H9 (cell line): ENCODE measurements around the gene ZNF655. TPM values are rescaled to one million over a fixed set of nuclear protein-coding genes. Genes with fewer than 3 reads are reported as not detected.

Experiments
- DNase-seq: peaks from one replicate; pipeline ENCODE4 v3.0.0-alpha.2; 2017
- H2AFZ ChIP-seq: one replicate; pipeline ENCODE4 v1.6.1; 2013; ENCODE audit warnings: mild to moderate bottlenecking, low read length, control low read depth, moderate library complexity
- H2AK5ac ChIP-seq: 2 replicates; pipeline ENCODE4 v1.6.1; 2013; ENCODE audit warnings: low read length, control low read depth, mixed read lengths; ENCODE audit not compliant: insufficient read length
- H2BK120ac ChIP-seq: one replicate; pipeline ENCODE4 v1.6.1; 2013; ENCODE audit warnings: low read depth, mild to moderate bottlenecking, low read length, control low read depth, inconsistent platforms; ENCODE audit not compliant: poor library complexity, severe bottlenecking
- H2BK12ac ChIP-seq: 2 replicates; pipeline ENCODE4 v1.6.1; 2013; ENCODE audit warnings: low read length, control low read depth, mixed read lengths, low read depth; ENCODE audit not compliant: insufficient read length
- H2BK15ac ChIP-seq: 2 replicates; pipeline ENCODE4 v1.6.1; 2013; ENCODE audit warnings: low read depth, low read length, control low read depth
- H2BK20ac ChIP-seq: one replicate; pipeline ENCODE4 v1.6.1; 2013; ENCODE audit warnings: low read depth, mild to moderate bottlenecking, low read length, control low read depth, inconsistent platforms; ENCODE audit not compliant: poor library complexity, severe bottlenecking
- H2BK5ac ChIP-seq: 2 replicates; pipeline ENCODE4 v1.6.1; 2013; ENCODE audit warnings: low read length, control low read depth, mixed read lengths; ENCODE audit not compliant: insufficient read length
- H3K14ac ChIP-seq: 2 replicates; pipeline ENCODE4 v1.6.1; 2013; ENCODE audit warnings: low read length, control low read depth; ENCODE audit not compliant: insufficient read depth
- H3K18ac ChIP-seq: 2 replicates; pipeline ENCODE4 v1.6.1; 2013; ENCODE audit warnings: low read depth, mild to moderate bottlenecking, mixed read lengths, low read length, control low read depth; ENCODE audit not compliant: insufficient read length
- H3K23ac ChIP-seq: 2 replicates; pipeline ENCODE4 v1.6.1; 2013; ENCODE audit warnings: low read length, control low read depth, mixed read lengths, low read depth; ENCODE audit not compliant: insufficient read length
- H3K23me2 ChIP-seq: 2 replicates; pipeline ENCODE4 v1.6.1; 2013; ENCODE audit warnings: low read depth, mild to moderate bottlenecking, mixed read lengths, low read length, control low read depth; ENCODE audit not compliant: insufficient read length, poor library complexity, severe bottlenecking
- H3K27ac ChIP-seq: 2 replicates; pipeline ENCODE4 v1.5.1; 2013; ENCODE audit warnings: low read length, control low read depth, mixed read lengths, low read depth; ENCODE audit not compliant: insufficient read length
- H3K27me3 ChIP-seq: 2 replicates; pipeline ENCODE4 v1.6.1; 2013; ENCODE audit warnings: low read length, control low read depth, inconsistent platforms; ENCODE audit not compliant: insufficient read depth
- H3K4ac ChIP-seq: 2 replicates; pipeline ENCODE4 v1.6.1; 2013; ENCODE audit warnings: low read depth, mild to moderate bottlenecking, control low read depth, inconsistent platforms, low read length, moderate library complexity
- H3K4me1 ChIP-seq: 2 replicates; pipeline ENCODE4 v1.6.1; 2013; ENCODE audit warnings: low read length, control low read depth, inconsistent platforms; ENCODE audit not compliant: insufficient read depth
- H3K4me2 ChIP-seq: 2 replicates; pipeline ENCODE4 v1.6.1; 2013; ENCODE audit warnings: low read length, control low read depth, mixed read lengths; ENCODE audit not compliant: insufficient read length, insufficient read depth
- H3K56ac ChIP-seq: 2 replicates; pipeline ENCODE4 v1.6.1; 2013; ENCODE audit warnings: low read depth, mild to moderate bottlenecking, mixed read lengths, low read length, control low read depth; ENCODE audit not compliant: insufficient read length
- H3K79me1 ChIP-seq: 2 replicates; pipeline ENCODE4 v1.6.1; 2013; ENCODE audit warnings: low read depth, mild to moderate bottlenecking, moderate library complexity, low read length, control low read depth, inconsistent platforms; ENCODE audit not compliant: insufficient read depth, poor library complexity, severe bottlenecking
- H3K79me2 ChIP-seq: 2 replicates; pipeline ENCODE4 v1.6.1; 2013; ENCODE audit warnings: low read length, control low read depth, inconsistent platforms; ENCODE audit not compliant: insufficient read depth
- H3K9ac ChIP-seq: 2 replicates; pipeline ENCODE4 v1.6.1; 2013; ENCODE audit warnings: low read length, control low read depth, mixed read lengths; ENCODE audit not compliant: insufficient read length; ENCODE audit errors: extremely low read depth
- H3K9me3 ChIP-seq: one replicate; pipeline ENCODE4 v1.6.1; 2013; ENCODE audit warnings: low read depth, low read length, inconsistent platforms; ENCODE audit not compliant: control insufficient read depth
- H3T11ph ChIP-seq: one replicate; pipeline ENCODE4 v1.6.1; 2013; ENCODE audit warnings: mild to moderate bottlenecking, low read length, control low read depth, inconsistent platforms
- H4K20me1 ChIP-seq: one replicate; pipeline ENCODE4 v1.6.1; 2013; ENCODE audit not compliant: control insufficient read depth, insufficient read length, insufficient read depth
- H4K5ac ChIP-seq: 2 replicates; pipeline ENCODE4 v1.6.1; 2013; ENCODE audit warnings: low read depth, mild to moderate bottlenecking, mixed read lengths, low read length, control low read depth; ENCODE audit not compliant: insufficient read length
- H4K8ac ChIP-seq: replicated peaks from 2 replicates; pipeline ENCODE4 v1.6.1; 2013; ENCODE audit warnings: low read length, control low read depth, mixed read lengths, low read depth; ENCODE audit not compliant: insufficient read length
- H4K91ac ChIP-seq: 2 replicates; pipeline ENCODE4 v1.6.1; 2013; ENCODE audit warnings: low read depth, mild to moderate bottlenecking, moderate library complexity, mixed read lengths, low read length, control low read depth; ENCODE audit not compliant: insufficient read length
- H3K27ac Mint-ChIP-seq, 3 experiments: 2 replicates in 2 of 3; 3 replicates in 1 of 3; pipeline ENCODE4 v1.8.0; 2020 to 2021; ENCODE audit warnings: mixed read lengths in 3 of 3, mild to moderate bottlenecking in 1 of 3, moderate library complexity in 1 of 3
- H3K27me3 Mint-ChIP-seq: 2 replicates; pipeline ENCODE4 v1.8.0; 2021; ENCODE audit warnings: low read depth, mild to moderate bottlenecking, moderate library complexity, mixed read lengths
- H3K36me3 Mint-ChIP-seq, 3 experiments: 2 replicates in 2 of 3; 3 replicates in 1 of 3; pipeline ENCODE4 v1.8.0; 2020 to 2021; ENCODE audit warnings: low read depth in 3 of 3, mixed read lengths in 3 of 3; ENCODE audit not compliant: insufficient read depth in 1 of 3
- H3K4me1 Mint-ChIP-seq, 2 experiments: 2 replicates each; pipeline ENCODE4 v1.8.0; 2020; ENCODE audit warnings: mixed read lengths in 2 of 2
- H3K4me3 Mint-ChIP-seq, 2 experiments: 2 replicates in 1 of 2; 3 replicates in 1 of 2; pipeline ENCODE4 v1.8.0; 2020 to 2021; ENCODE audit warnings: mild to moderate bottlenecking in 2 of 2, mixed read lengths in 2 of 2, moderate library complexity in 1 of 2
- H3K9me3 Mint-ChIP-seq, 2 experiments: 2 replicates in 1 of 2; 3 replicates in 1 of 2; pipeline ENCODE4 v1.8.0; 2020; ENCODE audit warnings: mild to moderate bottlenecking in 2 of 2, mixed read lengths in 2 of 2, moderate library complexity in 1 of 2
- CTCF ChIP-seq: fragments of 200-600 bp; sonication (generic); conservative IDR thresholded peaks from 3 replicates; pipeline ENCODE4 v1.8.0; 2021; ENCODE audit warnings: antibody characterized with exemption, mild to moderate bottlenecking
- whole genome bisulfite sequencing: extraction: QIAGEN DNeasy Blood & Tissue Kit; methylation state at CpG from one replicate; pipeline ENCODE4 v1.1.7; 2013; ENCODE audit warnings: missing lambda C conversion rate, low lambda C conversion rate, mixed read lengths; ENCODE audit not compliant: insufficient read length; ENCODE audit errors: extremely low coverage; 5-methylcytosine and 5-hydroxymethylcytosine counted together
- total RNA-seq: library from RNA; stranded (reverse); gene quantifications from 2 replicates; pipeline ENCODE4 v1.2.1, GENCODE V29; 2021

The ZNF655 gene
- total RNA-seq, 1 experiment from 2014 or later, result 49.2 TPM

- Histone ChIP-seq H2BK12ac (no peak overlapping the region), H3K4me2 (no peak overlapping the region), H2BK15ac (no peak overlapping the region), H3K56ac (no peak overlapping the region), H3K27ac (no peak overlapping the region), H3K23me2 (no peaks in the 10 kb centered on the region), H3K79me2 (no peaks in the 10 kb centered on the region), H2BK20ac (no peak overlapping the region), H3K9ac (no peak overlapping the region), H2BK120ac (no peak overlapping the region), H2AK5ac (no peak overlapping the region), H3K18ac (no peak overlapping the region), H3K27me3 (no peaks in the 10 kb centered on the region), H3K4ac (no peak overlapping the region), H2BK5ac (no peak overlapping the region), H4K20me1 (no peaks in the 10 kb centered on the region), H3K23ac (no peak overlapping the region), H4K91ac (no peak overlapping the region), H3K4me1 (no peaks in the 10 kb centered on the region), H4K5ac (no peak overlapping the region), H3K9me3 (peaks cover 11% of the 10 kb centered on the region), H4K8ac (no peak overlapping the region), H3T11ph (no peak overlapping the region), H3K79me1 (no peaks in the 10 kb centered on the region), H3K14ac (no peak overlapping the region), H2AFZ (no peak overlapping the region)
- no peak for TF ChIP-seq CTCF
- WGBS, result no CpG with 5 or more reads among the region's 9 CpGs
- Mint-ChIP-seq H3K4me3 (peak overlapping the region in 1 of 2 experiments; percentile 3; a peak in 1 of 5 replicates), H3K27me3 (peaks cover 15% of the 10 kb centered on the region), H3K27ac (no peak overlapping the region), H3K9me3 (peaks cover 74 to 78% of the 10 kb centered on the region in 2 experiments), H3K4me1 (no peaks in the 10 kb centered on the region), H3K36me3 (peaks cover 26 to 35% (median 31%) of the 10 kb centered on the region in 3 experiments)
- DNase-seq, result no peak
Measured at GRCh38 chr7:99541212-99541611, 17.2 kb upstream of the ZNF655 start.
